ENCODE data around the gene CADM1.

DNA sequence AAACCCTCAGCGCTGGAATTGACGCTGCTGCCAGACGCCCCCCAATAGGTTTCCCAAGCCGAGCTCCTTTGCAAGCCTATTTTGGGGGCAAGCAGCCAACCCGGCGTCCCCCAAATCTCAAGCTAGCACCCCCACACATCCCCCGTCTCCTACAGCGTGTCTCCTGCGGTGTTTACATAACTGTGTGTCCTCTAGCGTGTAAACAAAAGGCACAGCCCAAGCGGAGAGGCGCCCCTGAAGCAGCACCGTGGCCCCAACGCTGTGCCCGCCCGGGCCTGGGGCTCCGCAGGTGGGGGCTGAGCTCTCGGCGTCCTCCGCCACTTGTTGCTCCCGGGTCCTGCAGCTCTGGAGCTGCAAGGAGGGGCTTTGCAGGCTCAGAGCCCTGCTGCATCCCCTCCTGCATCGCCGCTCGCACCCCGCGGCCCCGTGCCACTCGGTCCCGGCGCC lies 1.6 kb downstream of the CADM1 start:
- TF ChIP-seq, protein P1, sequence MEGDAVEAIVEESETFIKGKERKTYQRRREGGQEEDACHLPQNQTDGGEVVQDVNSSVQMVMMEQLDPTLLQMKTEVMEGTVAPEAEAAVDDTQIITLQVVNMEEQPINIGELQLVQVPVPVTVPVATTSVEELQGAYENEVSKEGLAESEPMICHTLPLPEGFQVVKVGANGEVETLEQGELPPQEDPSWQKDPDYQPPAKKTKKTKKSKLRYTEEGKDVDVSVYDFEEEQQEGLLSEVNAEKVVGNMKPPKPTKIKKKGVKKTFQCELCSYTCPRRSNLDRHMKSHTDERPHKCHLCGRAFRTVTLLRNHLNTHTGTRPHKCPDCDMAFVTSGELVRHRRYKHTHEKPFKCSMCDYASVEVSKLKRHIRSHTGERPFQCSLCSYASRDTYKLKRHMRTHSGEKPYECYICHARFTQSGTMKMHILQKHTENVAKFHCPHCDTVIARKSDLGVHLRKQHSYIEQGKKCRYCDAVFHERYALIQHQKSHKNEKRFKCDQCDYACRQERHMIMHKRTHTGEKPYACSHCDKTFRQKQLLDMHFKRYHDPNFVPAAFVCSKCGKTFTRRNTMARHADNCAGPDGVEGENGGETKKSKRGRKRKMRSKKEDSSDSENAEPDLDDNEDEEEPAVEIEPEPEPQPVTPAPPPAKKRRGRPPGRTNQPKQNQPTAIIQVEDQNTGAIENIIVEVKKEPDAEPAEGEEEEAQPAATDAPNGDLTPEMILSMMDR (conservative IDR thresholded peaks at IDR 0.05; ENCODE audit: low read length): no peak
- no peak for TF ChIP-seq EZH2phosphoT487 (IDR thresholded peaks at IDR 0.05; ENCODE audit: borderline replicate concordance, low read depth, low read length)
